HG03060 (cell line): ENCODE results near the gene PDE10A.
"Not testable (repeated sequence)": the region's sequence is repeated elsewhere in the genome, so short reads cannot be mapped to it uniquely, and the experiment has no call there.

Experiments used
- ATAC-seq: cut with Tn5 transposase; IDR thresholded peaks from one replicate; pipeline ENCODE4 v1.9.1; 2021; ENCODE audit warnings: low read depth, moderate number of reproducible peaks; ENCODE audit not compliant: unreplicated experiment

PDE10A gene

GRCh38 chr6:165486183-165487137, 176.6 kb downstream of the PDE10A start:
- ATAC-seq, result no peak

- ATAC-seq, result no peak
Observed at GRCh38 chr6:165484178-165484889, 178.7 kb downstream of the PDE10A start.

- ATAC-seq, result no peak
Observed at GRCh38 chr6:165481921-165482320, 181.1 kb downstream of the PDE10A start.

GRCh38 chr6:165480916-165481315, 182.1 kb downstream of the PDE10A start:
- no peak for ATAC-seq

GRCh38 chr6:165478581-165478980, 184.5 kb downstream of the PDE10A start:
- ATAC-seq, result no peak

GRCh38 chr6:165469483-165469882, 193.6 kb downstream of the PDE10A start:
- ATAC-seq, result no peak

- ATAC-seq, result no peak
Observed at GRCh38 chr6:165468340-165469235, 194.5 kb downstream of the PDE10A start.

- ATAC-seq, result not testable (repeated sequence)
Observed at GRCh38 chr6:165463499-165463898, 199.5 kb downstream of the PDE10A start.

GRCh38 chr6:165459605-165460301, 203.3 kb downstream of the PDE10A start:
- not testable (repeated sequence) for ATAC-seq

GRCh38 chr6:165458134-165458533, 204.9 kb downstream of the PDE10A start:
- ATAC-seq, result no peak

GRCh38 chr6:165456286-165456685, 206.8 kb downstream of the PDE10A start:
- no peak for ATAC-seq

GRCh38 chr6:165455488-165455887, 207.6 kb downstream of the PDE10A start:
- no peak for ATAC-seq

GRCh38 chr6:165453395-165453794, 209.6 kb downstream of the PDE10A start:
- ATAC-seq, result no peak

GRCh38 chr6:165451838-165452237, 211.2 kb downstream of the PDE10A start:
- ATAC-seq, result no peak

GRCh38 chr6:165448210-165448609, 214.8 kb downstream of the PDE10A start:
- ATAC-seq, result no peak

- ATAC-seq, result no peak
Observed at GRCh38 chr6:165447141-165447540, 215.9 kb downstream of the PDE10A start.

GRCh38 chr6:165446331-165446730, 216.7 kb downstream of the PDE10A start:
- no peak for ATAC-seq

- ATAC-seq, result no peak
Observed at GRCh38 chr6:165443462-165443861, 219.6 kb downstream of the PDE10A start.

GRCh38 chr6:165441181-165441580, 221.9 kb downstream of the PDE10A start:
- no peak for ATAC-seq
